KMS-11 (cell line): ENCODE data around the gene ST13.
A peak's percentile ranks its signal among the peaks of the same experiment; 100 is the strongest.

Experiments
- H2AFZ ChIP-seq: fragments of 200-600 bp; sonication (generic); 2 replicates; pipeline ENCODE4 v1.6.1; 2016; ENCODE audit warnings: antibody characterized with exemption, mixed run types, low read depth
- H3K27ac ChIP-seq: fragments of 200-600 bp; sonication (generic); 2 replicates; pipeline ENCODE4 v1.6.1; 2016; ENCODE audit warnings: mild to moderate bottlenecking, mixed run types
- H3K27me3 ChIP-seq: fragments of 200-600 bp; sonication (generic); 2 replicates; pipeline ENCODE4 v1.6.1; 2017; ENCODE audit warnings: mild to moderate bottlenecking, low read depth, mixed run types, moderate library complexity; ENCODE audit not compliant: insufficient read depth
- H3K36me3 ChIP-seq: fragments of 200-600 bp; sonication (generic); 2 replicates; pipeline ENCODE4 v1.6.1; 2017; ENCODE audit warnings: mild to moderate bottlenecking, mixed run types; ENCODE audit not compliant: insufficient read depth
- H3K4me1 ChIP-seq: fragments of 200-600 bp; sonication (generic); 2 replicates; pipeline ENCODE4 v1.6.1; 2016; ENCODE audit warnings: mild to moderate bottlenecking, low read depth, mixed run types; ENCODE audit not compliant: poor library complexity, severe bottlenecking
- H3K4me2 ChIP-seq: fragments of 200-600 bp; sonication (generic); 2 replicates; pipeline ENCODE4 v1.7.0; 2016; ENCODE audit warnings: mild to moderate bottlenecking, mixed run types
- H3K4me3 ChIP-seq: fragments of 200-600 bp; sonication (generic); IDR thresholded peaks from 2 replicates; pipeline ENCODE4 v1.6.1; 2017; ENCODE audit warnings: low read depth, low read length, mixed read lengths; ENCODE audit not compliant: insufficient read depth
- H3K79me2 ChIP-seq: fragments of 200-600 bp; sonication (generic); 2 replicates; pipeline ENCODE4 v1.6.1; 2016; ENCODE audit warnings: low read depth, mixed run types; ENCODE audit not compliant: insufficient read depth
- H3K9ac ChIP-seq: fragments of 200-600 bp; sonication (generic); 2 replicates; pipeline ENCODE4 v1.6.1; 2016; ENCODE audit warnings: mild to moderate bottlenecking, mixed run types
- H4K20me1 ChIP-seq: fragments of 200-600 bp; sonication (generic); 2 replicates; pipeline ENCODE4 v1.6.1; 2016; ENCODE audit warnings: mild to moderate bottlenecking, mixed run types; ENCODE audit not compliant: insufficient read depth
- CTCF ChIP-seq: fragments of 200-600 bp; sonication (generic); conservative IDR thresholded peaks from 2 replicates; pipeline ENCODE4 v1.6.1; 2017; ENCODE audit warnings: low read depth, mild to moderate bottlenecking, antibody characterized with exemption, low read length, moderate library complexity, mixed read lengths

Gene ST13

GRCh38 chr22:40823426-40823825 is 33.0 kb downstream of the ST13 start:
- TF ChIP-seq CTCF = no peak
- Histone ChIP-seq H3K4me1 (peaks cover 8% of the 10 kb centered on the region), H4K20me1 (no peaks in the 10 kb centered on the region), H2AFZ (no peak overlapping the region), H3K27me3 (no peaks in the 10 kb centered on the region), H3K36me3 (no peaks in the 10 kb centered on the region), H3K27ac (no peak overlapping the region), H3K79me2 (peaks cover 7% of the 10 kb centered on the region), H3K4me2 (no peak overlapping the region), H3K4me3 (no peak overlapping the region), H3K9ac (no peak overlapping the region)

GRCh38 chr22:40819599-40820140 is 36.8 kb downstream of the ST13 start:
- Histone ChIP-seq H3K4me2 (peak overlapping the region; percentile 49), H3K27ac (no peak overlapping the region), H2AFZ (peak overlapping the region; percentile 98), H3K9ac (no peak overlapping the region; the same call in 1 of the 2 replicates), H3K79me2 (peaks cover 39% of the 10 kb centered on the region), H3K27me3 (no peaks in the 10 kb centered on the region), H4K20me1 (no peaks in the 10 kb centered on the region), H3K4me1 (peaks cover 26% of the 10 kb centered on the region), H3K4me3 (no peak overlapping the region), H3K36me3 (no peaks in the 10 kb centered on the region)
- no peak for TF ChIP-seq CTCF

- peak within 1 kb of the TSS; percentile 98 for H2AFZ ChIP-seq
- no peaks in the 10 kb centered on the region for H4K20me1 ChIP-seq
- peak within 1 kb of the TSS; percentile 69 for H3K9ac ChIP-seq
- peak; percentile 35; the same call in 1 of the 2 replicates for TF ChIP-seq CTCF
- peak within 1 kb of the TSS; percentile 87 for H3K4me2 ChIP-seq
- peak within 1 kb of the TSS; percentile 50 for H3K27ac ChIP-seq
- peaks cover 39% of the 10 kb centered on the region for H3K79me2 ChIP-seq
- H3K36me3 ChIP-seq = no peaks in the 10 kb centered on the region
- H3K4me3 ChIP-seq = no peak within 1 kb of the TSS
- H3K4me1 ChIP-seq = peaks cover 26% of the 10 kb centered on the region
- no peaks in the 10 kb centered on the region for H3K27me3 ChIP-seq
Observed at GRCh38 chr22:40818747-40819598, 37.5 kb downstream of the ST13 start, which contains the start of gene SLC25A17. TSS of gene SLC25A17 (minus strand) at chr22:40819346. CDS start at chr22:40819248, 98 bp downstream.

- no peak for TF ChIP-seq CTCF
- Histone ChIP-seq H2AFZ (peak overlapping the region; percentile 98), H4K20me1 (no peaks in the 10 kb centered on the region), H3K79me2 (peaks cover 44% of the 10 kb centered on the region), H3K4me1 (peaks cover 26% of the 10 kb centered on the region), H3K4me3 (no peak overlapping the region), H3K27ac (peak overlapping the region; percentile 50), H3K27me3 (no peaks in the 10 kb centered on the region), H3K36me3 (no peaks in the 10 kb centered on the region), H3K4me2 (peak overlapping the region; percentile 87), H3K9ac (peak overlapping the region; percentile 69; the same call in 1 of the 2 replicates)
Observed at GRCh38 chr22:40818192-40818746, 38.2 kb downstream of the ST13 start.
